ENCODE results near the gene MMP2.

- TF ChIP-seq REST (IDR thresholded peaks at IDR 0.05; ENCODE audit: low read depth) = no peak
- no peak for TF ChIP-seq CTCF (IDR thresholded peaks at IDR 0.05 in 2 of 3, conservative IDR thresholded peaks at IDR 0.05 in 1 of 3; ENCODE audit: borderline replicate concordance in 1 of 3, insufficient read depth in 1 of 3, low read depth in 2 of 3, low read length in 2 of 3)
- TF ChIP-seq EZH2 (IDR thresholded peaks at IDR 0.05) = no peak
- no peak for TF ChIP-seq FOSL1 (IDR thresholded peaks at IDR 0.05; ENCODE audit: low read depth)
- TF ChIP-seq ATF3 (IDR thresholded peaks at IDR 0.05) = no peak
These were observed 9.3 kb downstream of the MMP2 start for GRCh38 chr16:55488306-55488705.
